GM12864 (cell line): ENCODE results near the gene ORC4.

Source experiments
- DNase-seq: peaks from one replicate; pipeline ENCODE4 v3.0.0-alpha.2; 2011; ENCODE audit warnings: low read depth
- H3K4me3 ChIP-seq: 2 replicates; pipeline ENCODE4 v1.5.1; 2011; ENCODE audit warnings: mild to moderate bottlenecking, low read depth, low read length, control low read depth
- CTCF ChIP-seq: IDR thresholded peaks from 2 replicates; pipeline ENCODE4 v1.5.1; 2011; ENCODE audit warnings: low read depth, mild to moderate bottlenecking, moderate library complexity, low read length, control low read depth, inconsistent platforms; ENCODE audit errors: missing control alignments

ORC4 gene

GRCh38 chr2:148049284-148049683 lies 28.7 kb upstream of the ORC4 start:
- no peak for TF ChIP-seq CTCF
- DNase-seq, result no peak
- H3K4me3 ChIP-seq, result no peak overlapping the region

GRCh38 chr2:148048475-148049221 lies 28.1 kb upstream of the ORC4 start:
- TF ChIP-seq CTCF, result no peak
- DNase-seq, result no peak
- H3K4me3 ChIP-seq, result no peak overlapping the region

GRCh38 chr2:148046802-148047201 lies 26.3 kb upstream of the ORC4 start:
- TF ChIP-seq CTCF, result no peak
- no peak for DNase-seq

GRCh38 chr2:148044322-148044721 lies 23.8 kb upstream of the ORC4 start:
- no peak overlapping the region for H3K4me3 ChIP-seq
- TF ChIP-seq CTCF, result no peak
- no peak for DNase-seq

More at GRCh38 chr2:148046802-148047201, 26.3 kb upstream of the ORC4 start:
- H3K4me3 ChIP-seq, result no peak overlapping the region

GRCh38 chr2:148042219-148042618 lies 21.7 kb upstream of the ORC4 start:
- no peak for DNase-seq
- H3K4me3 ChIP-seq, result no peak overlapping the region
- no peak for TF ChIP-seq CTCF

GRCh38 chr2:148039783-148040182 lies 19.2 kb upstream of the ORC4 start:
- TF ChIP-seq CTCF, result no peak
- no peak overlapping the region for H3K4me3 ChIP-seq
- DNase-seq, result no peak

- TF ChIP-seq CTCF, result no peak
Observed at GRCh38 chr2:148032215-148032614, 11.7 kb upstream of the ORC4 start.

More at GRCh38 chr2:148032215-148032614, 11.7 kb upstream of the ORC4 start:
- no peak for DNase-seq
- H3K4me3 ChIP-seq, result no peak overlapping the region
